NCI-H526 treated with DMSO at 0.1 percent for 48 hours (cell line): ENCODE measurements around the gene GSTM5.
"Not testable (repeated sequence)": the region's sequence is repeated elsewhere in the genome, so short reads cannot be mapped to it uniquely, and the experiment has no call there.

Experiments used
- DNase-seq: peaks from one replicate; lab custom pipeline; 2025; lab: John Stamatoyannopoulos, UW

GSTM5 gene

DNA sequence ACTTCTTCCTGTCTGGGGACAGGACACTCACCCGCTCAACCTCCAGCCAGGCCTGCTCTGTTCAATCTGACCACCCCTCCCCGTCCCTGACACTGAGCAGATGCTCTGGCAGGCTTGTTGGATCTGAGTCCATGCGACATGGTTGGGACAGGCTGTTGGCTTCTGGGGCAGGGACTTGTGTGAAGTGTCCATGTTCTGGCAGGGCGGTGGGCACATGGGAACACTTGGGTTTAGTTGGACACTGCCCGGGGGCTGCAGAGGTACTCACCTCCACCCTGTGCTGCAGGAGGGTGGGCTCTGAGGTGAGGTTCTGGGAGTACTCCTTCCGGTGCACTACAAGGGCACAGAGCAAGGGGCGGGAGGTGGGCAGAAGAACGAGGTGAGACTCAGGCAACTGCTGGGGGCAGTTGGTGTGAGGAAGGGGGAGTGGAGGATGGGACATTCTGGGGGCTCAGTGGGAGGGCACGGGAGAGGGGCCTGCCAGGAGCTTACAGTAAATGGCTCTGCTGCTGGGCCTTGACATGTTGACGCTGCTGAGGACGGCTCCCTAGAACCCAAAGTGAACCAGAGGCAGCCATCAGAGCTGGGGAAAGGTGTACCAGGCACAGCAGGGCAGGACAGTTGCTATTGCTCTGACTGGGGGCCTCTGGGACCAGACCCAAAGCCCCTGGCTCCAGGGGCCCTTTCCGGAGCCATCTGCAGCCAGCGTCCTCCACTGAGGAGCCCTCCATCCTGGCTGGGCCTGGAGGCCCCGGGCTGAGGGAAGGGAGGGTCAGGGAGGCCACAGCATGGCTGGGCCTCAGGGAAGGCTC, 49.4 kb downstream of the GSTM5 start:
- DNase-seq, result no peak

DNA sequence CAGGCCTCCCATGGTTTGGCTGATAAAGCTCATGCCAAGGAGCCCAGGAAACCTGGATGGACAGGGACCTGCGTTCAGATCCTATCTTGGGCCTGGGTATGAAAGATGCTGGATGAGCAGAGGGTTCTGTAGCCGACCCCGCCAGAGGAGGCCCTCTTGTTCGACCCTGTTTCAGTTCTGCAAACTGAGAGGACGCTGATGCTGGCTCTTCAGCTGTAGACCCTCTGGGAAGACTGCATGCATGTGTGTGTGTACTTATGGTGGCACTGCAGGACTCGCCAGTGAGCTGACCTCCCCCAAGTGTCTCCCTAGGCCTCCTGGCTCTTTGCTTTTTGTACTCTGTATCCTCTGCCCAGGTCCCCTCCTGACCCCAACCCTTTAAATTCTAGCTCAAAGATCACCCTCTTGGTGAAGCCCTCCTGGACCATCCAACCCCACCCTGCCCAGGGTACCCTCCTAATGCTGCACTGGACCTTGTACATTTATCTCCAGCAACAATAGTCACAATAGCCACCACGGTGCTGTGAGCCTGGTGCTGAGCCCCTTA, 50.1 kb downstream of the GSTM5 start:
- no peak for DNase-seq

DNA sequence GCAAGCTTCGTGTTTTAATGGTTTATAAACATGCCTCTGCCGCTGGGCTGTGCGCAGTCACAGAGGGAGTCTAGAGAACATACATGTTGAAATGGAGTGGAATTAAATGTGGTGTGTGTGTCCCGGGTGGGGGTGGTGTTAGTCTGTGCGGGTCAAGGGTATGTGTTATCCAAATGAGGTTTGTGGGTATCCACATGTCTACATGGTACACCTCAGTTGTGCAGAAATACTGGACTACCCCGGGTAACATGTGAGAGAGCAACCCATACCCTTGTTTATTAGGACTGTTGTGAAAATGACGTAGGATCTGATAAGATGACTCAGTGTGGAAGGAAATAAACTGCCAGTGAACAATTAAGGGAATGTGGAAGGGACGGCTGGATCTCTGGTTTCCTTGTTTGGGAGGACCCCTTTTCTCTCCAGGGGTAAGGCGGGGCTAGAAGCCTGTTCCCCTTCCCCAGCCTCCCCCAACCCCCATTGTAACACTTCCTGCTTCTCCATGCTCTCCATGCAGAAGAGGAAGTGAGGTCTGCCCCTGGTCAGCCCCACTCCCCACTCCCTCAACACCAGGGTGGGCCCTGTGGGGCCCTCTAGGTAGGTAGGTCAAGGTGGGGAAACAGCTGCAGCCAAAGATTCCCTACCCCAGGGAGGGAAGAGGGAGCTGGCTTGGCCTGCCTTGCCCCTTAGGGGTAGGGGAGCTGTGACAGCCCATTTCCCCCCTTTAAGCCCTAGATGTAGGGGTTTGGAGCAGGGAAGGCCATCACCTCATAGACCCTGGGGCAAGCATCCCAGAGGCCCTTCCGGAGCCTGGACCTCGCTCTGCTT, 51.0 kb downstream of the GSTM5 start:
- no peak for DNase-seq

DNA sequence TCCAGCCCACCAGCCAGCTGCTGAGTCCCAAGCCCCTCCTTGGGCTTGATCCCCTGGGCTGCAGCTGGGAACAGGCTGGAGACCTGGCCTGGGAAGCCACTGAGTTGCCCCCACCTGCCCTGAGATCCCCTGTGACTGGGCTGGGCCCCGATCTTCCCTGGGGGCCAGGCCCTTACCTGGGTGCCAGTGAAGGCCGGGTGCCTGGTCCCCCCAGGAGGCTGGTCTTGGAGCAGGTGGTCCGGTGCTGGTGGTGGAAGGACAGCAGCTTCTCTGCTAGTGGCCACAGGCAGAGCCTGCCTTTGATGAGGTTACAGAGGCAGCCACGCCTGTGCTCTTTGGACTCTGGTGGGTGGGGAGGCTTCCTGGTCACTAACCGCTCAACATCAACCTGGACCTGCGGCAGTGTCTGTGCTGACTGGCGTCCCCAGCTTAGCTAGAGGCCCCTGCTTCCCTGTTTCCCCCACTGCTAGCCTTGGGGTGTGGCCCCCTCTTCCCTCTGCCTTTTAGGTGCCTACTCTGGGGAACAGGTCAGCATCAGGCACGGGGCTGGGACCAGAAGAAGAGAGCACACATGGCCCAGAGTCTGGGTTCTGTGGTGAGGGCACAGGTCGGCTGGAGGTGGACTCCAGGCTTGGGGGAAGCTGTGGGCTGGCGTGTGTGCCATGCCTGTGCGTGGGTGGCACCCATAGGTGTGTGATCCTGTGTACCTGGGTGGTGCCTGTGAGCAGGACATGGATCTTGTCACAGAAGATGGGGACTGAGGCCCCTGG, 51.8 kb downstream of the GSTM5 start, which contains the start of gene EPS8L3:
Gene EPS8L3 (minus strand): TSS at position 278 of the 770 bp plus-strand sequence. CDS start 2,174 bp downstream, outside the sequence.
- DNase-seq, result no peak

DNA sequence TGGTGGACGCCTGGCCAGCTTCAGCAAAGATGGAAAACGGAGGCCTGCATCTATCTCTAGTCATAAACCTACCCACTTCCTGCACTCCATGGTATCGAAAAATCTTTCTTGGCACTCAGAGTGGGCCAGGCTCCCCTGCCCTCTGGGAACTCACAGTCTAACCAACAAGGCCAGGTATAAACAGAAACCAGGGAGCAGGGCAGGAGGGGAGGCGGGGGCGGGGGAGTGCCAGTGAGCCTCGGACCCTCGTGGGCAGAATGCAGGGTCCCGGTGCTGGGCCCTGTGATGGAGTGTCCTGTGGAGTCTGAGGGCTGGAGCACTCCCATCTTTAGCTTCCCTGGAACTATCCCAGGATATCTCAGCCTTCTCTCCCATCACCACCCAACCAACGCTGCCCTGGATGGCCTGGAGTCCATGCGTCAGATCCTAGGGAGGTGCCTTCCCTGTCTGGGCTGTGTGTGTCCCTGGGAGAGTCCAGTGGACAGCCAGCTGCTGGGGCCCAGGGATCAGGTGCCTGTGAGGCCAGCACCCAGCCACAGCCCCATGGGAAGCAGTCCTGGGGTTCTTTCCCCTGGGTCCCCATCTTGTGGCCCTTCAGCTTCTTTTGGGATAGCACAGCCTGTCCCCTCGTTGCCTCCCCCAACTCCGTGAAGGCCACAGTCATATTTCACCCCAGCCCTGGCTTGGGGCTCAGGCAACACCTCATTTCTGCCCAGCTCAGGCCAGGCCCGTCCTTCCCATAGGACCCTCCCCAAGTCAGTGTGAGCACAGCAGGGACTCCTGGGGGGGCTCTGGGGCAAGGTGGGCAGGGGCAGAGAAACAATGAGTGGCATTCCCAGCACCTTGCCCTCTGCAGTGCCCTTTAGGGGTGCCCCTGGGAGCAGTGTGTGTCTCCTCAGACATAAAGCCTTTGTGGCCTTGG, 52.8 kb downstream of the GSTM5 start:
- DNase-seq, result no peak

DNA sequence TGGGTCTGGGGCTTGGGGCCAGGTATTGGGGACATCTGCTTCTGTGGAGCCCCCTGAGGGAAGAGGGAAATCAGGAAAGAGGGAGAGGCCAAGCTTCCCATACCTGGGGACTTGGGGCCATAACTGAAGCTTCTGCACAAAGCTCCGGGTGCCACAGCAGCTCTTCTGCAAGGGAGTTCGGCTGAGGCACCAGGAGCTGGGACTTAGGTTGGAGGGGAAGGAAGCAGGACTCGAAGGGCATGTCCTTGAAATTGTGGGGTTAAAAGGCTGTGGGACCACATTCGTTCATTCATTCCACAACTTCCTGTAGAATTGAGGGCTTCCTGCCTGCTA, 53.4 kb downstream of the GSTM5 start:
- DNase-seq, result no peak

DNA sequence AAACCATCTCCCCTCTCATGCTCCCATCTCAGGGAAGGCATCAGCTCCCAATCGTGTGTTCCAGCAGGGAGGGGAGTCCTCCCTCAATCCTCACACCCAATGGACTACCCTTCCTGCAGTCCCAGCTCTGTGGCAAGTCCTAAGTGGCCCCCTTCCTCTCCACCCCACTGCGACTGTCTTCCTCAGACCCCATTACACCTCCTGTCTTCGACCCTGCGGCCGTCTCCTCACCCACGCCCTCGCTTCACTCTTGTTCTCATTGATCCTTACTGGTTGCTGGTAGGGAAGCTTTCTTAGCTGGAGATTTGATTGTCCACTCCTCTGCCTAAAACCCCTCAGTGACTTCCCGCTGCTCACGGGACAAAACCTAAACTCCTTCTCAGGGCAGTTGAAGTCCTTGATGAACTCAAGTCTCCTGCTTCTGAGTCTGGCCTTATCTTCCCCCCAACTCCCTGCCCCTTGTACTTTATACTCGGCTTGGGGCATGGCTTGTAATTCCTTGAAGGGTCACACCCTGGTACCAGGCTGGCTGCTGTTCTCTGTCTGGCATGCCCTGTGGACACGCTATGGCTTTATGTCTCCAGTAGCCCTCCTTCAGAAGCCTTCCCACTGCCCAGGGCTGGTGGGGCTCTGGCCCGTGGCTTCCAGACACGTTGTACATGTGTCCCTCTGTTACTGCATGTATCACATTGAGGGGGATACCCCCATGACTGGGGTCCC, 54.0 kb downstream of the GSTM5 start:
- DNase-seq, result no peak

DNA sequence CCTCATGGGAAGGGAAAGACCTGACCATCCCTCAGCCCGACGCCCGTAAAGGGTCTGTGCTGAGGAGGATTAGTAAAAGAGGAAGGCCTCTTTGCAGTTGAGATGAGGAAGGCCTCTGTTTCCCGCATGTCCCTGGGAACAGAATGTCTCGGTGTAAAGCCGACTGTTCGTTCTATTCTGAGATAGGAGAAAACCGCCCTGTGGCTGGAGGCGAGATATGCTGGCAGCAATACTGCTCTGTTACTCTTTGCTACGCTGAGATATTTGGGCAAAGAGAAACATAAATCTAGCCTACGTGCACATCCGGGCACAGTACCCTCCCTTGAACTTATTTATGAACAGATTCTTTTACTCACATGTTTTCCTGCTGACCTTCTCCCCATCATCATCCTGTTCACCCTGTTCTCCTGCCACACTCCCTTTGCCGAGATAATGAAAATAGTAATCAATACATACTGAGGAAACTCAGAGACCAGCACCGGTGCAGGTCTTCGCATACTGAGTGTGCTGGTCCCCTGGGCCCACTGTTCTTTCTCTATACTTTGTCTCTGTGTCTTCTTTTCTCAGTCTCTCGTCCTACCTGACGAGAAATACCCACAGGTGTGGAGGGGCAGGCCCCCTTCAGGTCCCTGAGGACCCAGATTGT, 55.1 kb downstream of the GSTM5 start:
- DNase-seq, result not testable (repeated sequence)
